IPS-20b (cell line): ENCODE data around the gene JAM2.

Source experiments
- H3K27ac ChIP-seq: one replicate; pipeline ENCODE4 v1.5.1; 2013; ENCODE audit warnings: low read length
- H3K27me3 ChIP-seq: 2 replicates; pipeline ENCODE4 v1.6.1; 2013; ENCODE audit warnings: mild to moderate bottlenecking, low read length, inconsistent platforms; ENCODE audit not compliant: insufficient read depth
- H3K36me3 ChIP-seq: 2 replicates; pipeline ENCODE4 v1.6.1; 2013; ENCODE audit warnings: low read depth, mild to moderate bottlenecking, inconsistent platforms, low read length, moderate library complexity; ENCODE audit not compliant: insufficient read depth
- H3K4me1 ChIP-seq: 2 replicates; pipeline ENCODE4 v1.6.1; 2013; ENCODE audit warnings: mild to moderate bottlenecking, control low read depth, inconsistent platforms, low read length, moderate library complexity; ENCODE audit not compliant: insufficient read depth
- H3K4me3 ChIP-seq: 2 replicates; pipeline ENCODE4 v1.5.1; 2013; ENCODE audit warnings: mild to moderate bottlenecking, low read length, inconsistent platforms
- H3K9ac ChIP-seq: 2 replicates; pipeline ENCODE4 v1.6.1; 2013; ENCODE audit warnings: low read depth, mild to moderate bottlenecking, inconsistent platforms, low read length, moderate library complexity
- H3K9me3 ChIP-seq: 2 replicates; pipeline ENCODE4 v1.6.1; 2013; ENCODE audit warnings: mild to moderate bottlenecking, low read depth, low read length, inconsistent platforms; ENCODE audit not compliant: insufficient read depth

Gene JAM2

GRCh38 chr21:25649146-25649545, 10.1 kb downstream of the JAM2 start:
- Histone ChIP-seq H3K4me3 (no peak overlapping the region), H3K4me1 (no peaks in the 10 kb centered on the region; the same call in 1 of the 2 replicates), H3K9ac (no peak overlapping the region), H3K9me3 (no peaks in the 10 kb centered on the region), H3K27ac (no peak overlapping the region), H3K36me3 (no peaks in the 10 kb centered on the region), H3K27me3 (no peaks in the 10 kb centered on the region)

- no peak overlapping the region for H3K4me3 ChIP-seq
- no peaks in the 10 kb centered on the region for H3K9me3 ChIP-seq
- no peaks in the 10 kb centered on the region; the same call in 1 of the 2 replicates for H3K36me3 ChIP-seq
- H3K4me1 ChIP-seq = peaks cover 15% of the 10 kb centered on the region; the same call in 1 of the 2 replicates
- H3K27ac ChIP-seq = no peak overlapping the region
- no peak overlapping the region for H3K9ac ChIP-seq
- no peaks in the 10 kb centered on the region for H3K27me3 ChIP-seq
These were observed 17.4 kb downstream of the JAM2 start for GRCh38 chr21:25656412-25656811.

GRCh38 chr21:25657140-25657539, 18.1 kb downstream of the JAM2 start:
- no peaks in the 10 kb centered on the region for H3K9me3 ChIP-seq
- H3K27ac ChIP-seq = no peak overlapping the region
- no peaks in the 10 kb centered on the region for H3K27me3 ChIP-seq
- H3K36me3 ChIP-seq = no peaks in the 10 kb centered on the region; the same call in 1 of the 2 replicates
- H3K9ac ChIP-seq = no peak overlapping the region
- H3K4me3 ChIP-seq = no peak overlapping the region
- H3K4me1 ChIP-seq = peaks cover 15% of the 10 kb centered on the region; the same call in 1 of the 2 replicates

- no peaks in the 10 kb centered on the region; the same call in 1 of the 2 replicates for H3K36me3 ChIP-seq
- H3K27me3 ChIP-seq = no peaks in the 10 kb centered on the region
- no peak overlapping the region for H3K27ac ChIP-seq
- peak overlapping the region; percentile 48 for H3K4me3 ChIP-seq
- peaks cover 15% of the 10 kb centered on the region; the same call in 1 of the 2 replicates for H3K4me1 ChIP-seq
- no peak overlapping the region for H3K9ac ChIP-seq
- no peaks in the 10 kb centered on the region for H3K9me3 ChIP-seq
These were observed 19.5 kb downstream of the JAM2 start for GRCh38 chr21:25658427-25659035.

- Histone ChIP-seq H3K9me3 (no peaks in the 10 kb centered on the region), H3K4me3 (no peak overlapping the region), H3K4me1 (peaks cover 15% of the 10 kb centered on the region; the same call in 1 of the 2 replicates), H3K27ac (no peak overlapping the region), H3K27me3 (no peaks in the 10 kb centered on the region), H3K9ac (no peak overlapping the region), H3K36me3 (no peaks in the 10 kb centered on the region; the same call in 1 of the 2 replicates)
These were observed 21.2 kb downstream of the JAM2 start for GRCh38 chr21:25660233-25660632.

GRCh38 chr21:25664491-25664931, 25.5 kb downstream of the JAM2 start:
- Histone ChIP-seq H3K27me3 (no peaks in the 10 kb centered on the region), H3K4me3 (no peak overlapping the region)

GRCh38 chr21:25670726-25671125, 31.7 kb downstream of the JAM2 start:
- no peak overlapping the region for H3K9ac ChIP-seq
- no peak overlapping the region for H3K27ac ChIP-seq
- no peaks in the 10 kb centered on the region for H3K27me3 ChIP-seq
- H3K4me1 ChIP-seq = no peaks in the 10 kb centered on the region
- H3K36me3 ChIP-seq = no peaks in the 10 kb centered on the region
- H3K4me3 ChIP-seq = no peak overlapping the region
- H3K9me3 ChIP-seq = no peaks in the 10 kb centered on the region

More at GRCh38 chr21:25664491-25664931, 25.5 kb downstream of the JAM2 start:
- Histone ChIP-seq H3K9me3 (no peaks in the 10 kb centered on the region), H3K36me3 (no peaks in the 10 kb centered on the region), H3K27ac (no peak overlapping the region), H3K4me1 (peaks cover 3% of the 10 kb centered on the region; the same call in 1 of the 2 replicates), H3K9ac (no peak overlapping the region)

- H3K36me3 ChIP-seq = no peaks in the 10 kb centered on the region
- H3K27ac ChIP-seq = no peak overlapping the region
- no peaks in the 10 kb centered on the region for H3K27me3 ChIP-seq
- no peak overlapping the region for H3K9ac ChIP-seq
- no peaks in the 10 kb centered on the region for H3K9me3 ChIP-seq
- H3K4me1 ChIP-seq = no peaks in the 10 kb centered on the region
- H3K4me3 ChIP-seq = no peak overlapping the region
These were observed 37.4 kb downstream of the JAM2 start for GRCh38 chr21:25676451-25676850.

- Histone ChIP-seq H3K27me3 (no peaks in the 10 kb centered on the region), H3K36me3 (no peaks in the 10 kb centered on the region), H3K9ac (no peak overlapping the region), H3K4me3 (no peak overlapping the region), H3K9me3 (no peaks in the 10 kb centered on the region), H3K4me1 (no peaks in the 10 kb centered on the region), H3K27ac (no peak overlapping the region)
These were observed 43.3 kb downstream of the JAM2 start for GRCh38 chr21:25682382-25682781.

- Histone ChIP-seq H3K27me3 (no peaks in the 10 kb centered on the region), H3K9me3 (no peaks in the 10 kb centered on the region), H3K4me3 (no peak overlapping the region), H3K9ac (no peak overlapping the region), H3K36me3 (no peaks in the 10 kb centered on the region), H3K4me1 (no peaks in the 10 kb centered on the region), H3K27ac (no peak overlapping the region)
These were observed 48.7 kb downstream of the JAM2 start for GRCh38 chr21:25687787-25688186.

GRCh38 chr21:25688275-25689155, 49.5 kb downstream of the JAM2 start:
- no peak overlapping the region for H3K27ac ChIP-seq

GRCh38 chr21:25689226-25689625, 50.2 kb downstream of the JAM2 start:
- Histone ChIP-seq H3K27ac (no peak overlapping the region), H3K27me3 (no peaks in the 10 kb centered on the region), H3K4me1 (no peaks in the 10 kb centered on the region), H3K36me3 (no peaks in the 10 kb centered on the region; the same call in 1 of the 2 replicates), H3K9me3 (no peaks in the 10 kb centered on the region), H3K4me3 (no peak overlapping the region), H3K9ac (no peak overlapping the region)

More at GRCh38 chr21:25688275-25689155, 49.5 kb downstream of the JAM2 start:
- Histone ChIP-seq H3K27me3 (no peaks in the 10 kb centered on the region), H3K9ac (no peak overlapping the region), H3K9me3 (no peaks in the 10 kb centered on the region), H3K4me3 (no peak overlapping the region), H3K4me1 (no peaks in the 10 kb centered on the region), H3K36me3 (no peaks in the 10 kb centered on the region)
